Measurements from ENCODE around the gene PTRHD1. TPM values are rescaled to one million over a fixed set of nuclear protein-coding genes. Genes with fewer than 3 reads are reported as not detected.

Gene PTRHD1
- total RNA-seq, 1 experiment from 2014 or later: 39.2 TPM

GRCh38 chr2:24783641-24784040, 9.6 kb downstream of the PTRHD1 start (continued):
- TF ChIP-seq ZNF281 (CRISPR knock-in tag; IDR thresholded peaks at IDR 0.05) (no peak), MYBL2 (CRISPR knock-in tag; IDR thresholded peaks at IDR 0.05) (no peak), MAX (CRISPR knock-in tag; IDR thresholded peaks at IDR 0.05) (no peak), ELF4 (CRISPR knock-in tag; IDR thresholded peaks at IDR 0.05; ENCODE audit: low read depth) (no peak), KAT7 (CRISPR knock-in tag; IDR thresholded peaks at IDR 0.05; ENCODE audit: borderline replicate concordance) (no peak), CDX4 (CRISPR knock-in tag; IDR thresholded peaks at IDR 0.05; ENCODE audit: borderline replicate concordance) (no peak), NFATC4 (CRISPR knock-in tag; IDR thresholded peaks at IDR 0.05) (no peak), CTCF (IDR thresholded peaks at IDR 0.05) (no peak), ATF2 (CRISPR knock-in tag; IDR thresholded peaks at IDR 0.05; ENCODE audit: borderline replicate concordance, low read depth) (no peak)

GRCh38 chr2:24779116-24779515, 14.1 kb downstream of the PTRHD1 start:
- H3K4me1 Mint-ChIP-seq: peaks cover 20% of the 10 kb centered on the region
- CTCF ChIA-PET: interaction anchor here (0.9 to 1.6 kb wide), 3 partner anchors 12 to 753 kb away, joined by 3 to 6 read pairs (median 4); no protein-coding TSS in a partner anchor
- ATAC-seq: peak; percentile 30; the same call in 1 of the 2 replicates
- DNase-seq (ENCODE audit: low spot score): no peak
- no peak overlapping the region for H3K4me3 Mint-ChIP-seq
- TF ChIP-seq OVOL2 (CRISPR knock-in tag; IDR thresholded peaks at IDR 0.05; ENCODE audit: borderline replicate concordance) (no peak), TEAD4 (CRISPR knock-in tag; IDR thresholded peaks at IDR 0.05) (no peak), PRDM15 (CRISPR knock-in tag; IDR thresholded peaks at IDR 0.05) (no peak), ZNF416 (CRISPR knock-in tag; IDR thresholded peaks at IDR 0.05) (no peak), ZNF671 (CRISPR knock-in tag; IDR thresholded peaks at IDR 0.05) (no peak), ZNF512 (CRISPR knock-in tag; IDR thresholded peaks at IDR 0.05; ENCODE audit: borderline replicate concordance) (no peak), ESRRA (CRISPR knock-in tag; IDR thresholded peaks at IDR 0.05; ENCODE audit: borderline replicate concordance) (no peak), IRF1 (CRISPR knock-in tag; IDR thresholded peaks at IDR 0.05) (no peak)
- H3K27ac Mint-ChIP-seq: no peak overlapping the region
- peaks cover 10% of the 10 kb centered on the region for H3K9me3 Mint-ChIP-seq
- POLR2A ChIA-PET: interaction anchor here (0.6 to 0.7 kb wide), 2 partner anchors 141 to 387 kb away, joined by 4 read pairs; no protein-coding TSS in a partner anchor
- H3K27me3 Mint-ChIP-seq (ENCODE audit: low read depth): no peaks in the 10 kb centered on the region
- H3K36me3 Mint-ChIP-seq: peaks cover 3% of the 10 kb centered on the region
